GM18511 (cell line): ENCODE measurements around the gene STAMBP.
"Not testable (repeated sequence)": the region's sequence is repeated elsewhere in the genome, so short reads cannot be mapped to it uniquely, and the experiment has no call there.

ENCODE experiments used
- ATAC-seq: cut with Tn5 transposase; IDR thresholded peaks from one replicate; pipeline ENCODE4 v1.9.1; 2021; ENCODE audit warnings: mild to moderate bottlenecking, moderate library complexity; ENCODE audit not compliant: unreplicated experiment

The STAMBP gene

DNA sequence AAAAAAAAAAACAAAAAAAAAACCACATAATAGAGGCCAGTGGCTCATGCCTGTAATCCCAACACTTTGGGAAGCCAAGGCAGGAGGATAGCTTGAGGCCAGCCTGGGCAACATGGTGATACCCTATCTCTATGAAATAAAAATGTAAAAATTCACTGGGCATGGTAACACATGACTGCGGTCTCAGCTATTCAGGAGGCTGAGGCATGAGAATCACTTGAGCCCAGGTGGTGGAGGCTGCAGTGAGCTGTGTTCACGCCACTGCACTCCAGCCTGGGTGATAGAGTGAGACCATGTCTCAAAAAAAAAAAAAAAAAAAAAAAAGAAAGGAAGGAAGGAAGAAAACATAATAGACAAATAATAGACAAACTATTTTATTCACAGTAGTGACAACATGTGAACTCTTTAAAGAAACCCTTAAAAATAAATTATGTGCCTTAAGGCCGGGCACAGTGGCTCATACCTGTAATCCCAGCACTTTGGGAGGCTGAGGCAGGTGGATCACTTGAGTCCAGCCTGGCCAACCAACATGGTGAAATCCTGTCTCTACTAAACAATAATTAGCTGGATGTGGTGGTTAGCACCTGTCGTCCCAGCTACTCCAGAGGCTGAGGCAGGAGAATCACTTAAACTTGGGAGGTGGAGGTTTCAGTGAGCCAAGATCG, 75.3 kb downstream of the STAMBP start:
- not testable (repeated sequence) for ATAC-seq

DNA sequence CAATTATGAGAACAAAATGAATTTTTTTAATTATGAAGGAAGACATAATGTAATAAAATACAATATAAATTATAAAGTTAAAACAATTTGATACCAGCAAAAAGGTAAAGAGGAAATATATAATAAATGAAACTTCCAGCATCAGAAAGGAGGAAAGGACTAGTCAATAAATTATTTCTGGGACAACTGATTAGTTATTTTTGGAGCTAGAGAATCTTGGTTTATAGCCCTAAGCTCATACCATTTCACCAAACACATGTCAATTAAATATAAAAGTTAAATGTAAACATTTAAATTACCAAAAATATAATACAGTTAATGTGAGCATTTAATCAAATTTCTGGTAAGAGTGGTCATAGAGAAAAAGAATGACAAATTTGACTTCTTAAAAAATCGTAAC, 76.2 kb downstream of the STAMBP start:
- ATAC-seq: no peak

GRCh38 chr2:73906847-73907505, 78.2 kb downstream of the STAMBP start:
- ATAC-seq: no peak

DNA sequence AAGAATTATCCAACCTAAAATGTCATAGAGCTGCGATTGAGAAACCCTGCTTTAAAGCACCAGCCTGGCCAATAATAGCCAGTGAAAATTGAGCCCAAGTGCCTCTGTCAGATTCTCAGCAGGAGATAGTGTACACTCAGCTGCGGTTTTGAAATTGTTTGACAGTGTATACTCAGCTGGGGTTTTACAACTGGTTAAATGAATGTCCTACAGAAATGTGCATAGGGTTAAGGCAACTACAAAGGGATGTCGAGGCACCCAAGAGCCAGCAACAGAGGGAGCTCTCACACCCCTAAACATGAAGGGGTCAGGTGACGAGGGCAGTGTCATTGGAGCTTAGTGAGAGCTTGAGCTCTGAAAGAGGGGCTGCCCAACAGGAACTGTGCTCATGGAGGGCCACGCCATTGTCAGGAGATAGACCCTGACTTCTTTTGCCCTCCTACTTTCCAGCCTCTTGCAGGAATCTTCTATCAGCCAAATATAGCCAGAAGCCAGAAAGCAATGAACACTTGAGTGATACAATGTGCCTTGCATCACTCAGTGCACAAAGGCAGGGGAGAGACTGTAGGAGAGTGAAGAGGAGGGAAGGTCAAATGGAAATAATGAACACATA, 79.2 kb downstream of the STAMBP start:
- ATAC-seq: peak; percentile 57

- ATAC-seq: no peak
These were observed 80.2 kb downstream of the STAMBP start for GRCh38 chr2:73908689-73909652.

DNA sequence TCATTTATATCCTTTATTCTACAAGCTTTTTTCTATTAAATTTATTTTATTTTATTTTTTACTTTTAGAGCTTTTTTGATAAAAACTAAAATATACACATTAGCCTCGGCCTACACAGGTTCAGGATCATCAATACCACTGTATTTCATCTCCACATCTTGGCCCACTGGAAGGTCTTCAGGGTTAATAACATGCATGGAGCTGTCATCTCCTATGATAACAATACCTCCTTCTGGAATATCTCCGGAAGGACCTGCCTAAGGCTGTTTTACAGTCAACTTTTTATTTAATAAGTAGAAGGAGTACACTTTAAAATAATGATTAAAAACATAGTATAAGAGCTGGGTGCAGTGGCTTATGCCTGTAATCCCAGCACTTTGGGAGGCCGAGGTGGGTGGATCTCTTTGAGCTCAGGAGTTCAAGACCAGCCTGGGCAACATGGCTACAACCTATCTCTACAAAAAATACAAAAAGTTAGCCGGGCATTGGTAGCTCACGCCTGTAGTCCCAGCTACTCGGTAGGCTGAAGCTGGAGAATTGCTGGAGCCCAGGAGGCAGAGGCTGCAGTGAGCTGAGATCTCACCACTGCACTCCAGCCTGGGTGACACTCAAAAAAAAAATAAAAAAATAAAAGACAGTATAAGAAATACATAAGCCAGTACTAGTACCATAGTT, 82.2 kb downstream of the STAMBP start:
- ATAC-seq: no peak

- no peak for ATAC-seq
These were observed 82.9 kb downstream of the STAMBP start for GRCh38 chr2:73911548-73912208.

DNA sequence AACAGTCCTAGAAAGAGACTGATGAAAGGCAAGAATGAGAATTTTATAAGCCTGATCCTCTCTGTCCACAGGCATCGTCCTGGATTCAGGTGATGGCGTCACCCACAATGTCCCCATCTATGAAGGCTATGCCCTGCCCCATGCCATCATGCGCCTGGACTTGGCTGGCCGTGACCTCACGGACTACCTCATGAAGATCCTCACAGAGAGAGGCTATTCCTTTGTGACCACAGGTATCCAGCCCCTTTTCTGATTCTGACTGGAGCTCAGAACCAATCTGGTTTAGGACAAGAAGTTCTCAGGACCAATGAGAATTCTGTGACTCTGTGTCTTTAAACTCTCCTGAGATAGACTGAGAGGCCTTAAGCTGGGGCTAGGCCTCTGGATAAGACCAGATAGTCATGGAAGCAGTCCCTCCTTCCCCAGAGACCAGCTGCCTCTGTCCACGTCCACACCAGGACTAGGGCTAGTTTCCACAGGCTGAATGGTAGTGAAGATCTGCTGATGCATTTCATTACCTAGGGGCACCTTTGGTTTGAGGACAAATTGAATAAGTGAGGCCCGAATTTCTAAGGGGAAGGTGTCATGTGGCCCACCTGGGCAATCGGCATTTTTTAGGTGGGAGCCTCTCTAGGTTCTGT, 84.8 kb downstream of the STAMBP start:
- ATAC-seq: no peak

- no peak for ATAC-seq
These were observed 85.9 kb downstream of the STAMBP start for GRCh38 chr2:73914667-73915066.

GRCh38 chr2:73915437-73915993, 86.8 kb downstream of the STAMBP start:
- no peak for ATAC-seq

- no peak for ATAC-seq
These were observed 87.9 kb downstream of the STAMBP start for GRCh38 chr2:73916666-73917065.

DNA sequence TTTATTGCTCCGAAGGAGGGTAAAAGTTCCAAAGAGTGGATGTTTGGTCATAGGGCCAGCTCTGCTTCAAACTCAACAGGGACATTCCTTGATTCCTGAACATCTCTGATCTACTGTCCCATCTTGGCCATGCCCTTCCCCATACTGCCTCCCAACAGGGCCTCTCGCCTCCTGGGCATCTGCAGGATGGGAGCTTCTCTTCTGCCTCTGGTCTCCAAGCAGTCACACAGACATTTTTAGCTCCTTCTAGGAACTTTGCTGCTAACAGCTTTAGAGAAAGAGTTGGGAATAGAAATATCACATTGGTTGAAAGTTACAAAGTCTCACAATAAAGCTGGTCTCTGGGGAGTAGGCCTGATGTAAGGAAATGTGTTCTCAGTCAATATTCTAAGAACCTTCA, 88.5 kb downstream of the STAMBP start:
- ATAC-seq: no peak

- ATAC-seq: no peak
These were observed 89.0 kb downstream of the STAMBP start for GRCh38 chr2:73917696-73918207.

DNA sequence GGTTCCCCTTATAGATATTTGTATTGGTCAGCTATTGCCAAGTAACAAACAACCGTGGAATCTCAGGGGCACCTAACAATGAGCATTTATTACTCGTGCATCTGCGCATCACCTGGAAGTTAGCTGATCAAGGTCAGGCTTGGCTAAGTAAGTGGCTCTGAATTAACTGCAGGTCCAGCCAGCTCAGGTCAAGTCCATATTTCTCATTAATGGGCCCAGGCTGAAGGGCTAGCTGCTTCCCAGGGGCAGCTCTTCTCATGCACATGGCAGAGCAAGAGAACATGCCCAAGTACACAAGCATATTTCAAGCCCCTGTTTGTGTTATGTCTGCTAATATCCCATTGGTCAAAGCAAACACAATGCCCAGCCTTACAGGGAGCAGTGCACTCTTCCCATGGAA, 90.1 kb downstream of the STAMBP start:
- no peak for ATAC-seq

GRCh38 chr2:73919596-73920228, 91.0 kb downstream of the STAMBP start:
- ATAC-seq: no peak

DNA sequence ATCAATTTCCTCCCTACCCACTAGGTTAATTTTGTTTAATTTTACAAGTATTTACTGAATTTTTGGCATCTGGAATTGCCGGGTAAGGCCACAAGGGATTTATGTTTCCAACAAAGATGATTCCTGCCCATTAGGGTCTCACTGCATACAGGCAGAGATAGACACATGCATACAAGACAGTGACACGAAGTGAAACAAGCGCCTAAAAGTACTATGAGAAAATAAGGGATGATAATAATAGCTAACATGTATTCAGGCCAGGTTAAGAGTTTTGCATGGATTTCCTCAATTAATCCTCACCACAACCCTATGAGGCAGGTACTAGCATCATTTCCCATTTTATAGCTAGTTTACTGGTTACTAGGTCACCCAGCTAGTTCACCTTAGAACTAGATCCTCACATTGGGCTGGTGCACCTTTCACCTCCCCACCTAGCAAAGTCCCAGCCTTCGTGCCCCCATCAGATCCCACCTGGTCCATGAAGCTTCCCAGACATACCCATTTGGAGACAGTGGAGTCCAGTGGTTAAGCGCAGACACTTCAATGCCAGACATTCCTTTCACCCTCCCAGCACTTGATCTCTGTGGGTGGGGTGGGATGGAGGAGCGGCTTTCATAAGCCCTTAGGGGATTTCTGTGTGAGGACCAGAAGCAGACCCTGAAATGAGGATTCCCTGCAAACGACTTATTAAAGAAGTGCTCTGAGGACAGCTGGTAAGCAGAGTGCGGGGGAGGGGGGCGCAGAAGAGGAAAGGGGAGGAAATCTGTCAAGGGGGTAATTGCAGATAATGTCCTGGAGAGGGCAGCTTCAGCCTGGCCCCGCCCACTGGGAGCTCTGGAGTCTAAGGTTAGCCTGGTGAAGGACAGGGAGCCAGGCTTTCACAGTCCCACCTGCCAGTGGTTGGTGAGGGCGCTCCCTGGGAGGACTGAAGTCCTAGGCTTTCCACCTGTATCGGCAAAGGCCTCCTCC, 92.1 kb downstream of the STAMBP start:
- ATAC-seq: no peak

GRCh38 chr2:73921581-73921980, 92.8 kb downstream of the STAMBP start:
- ATAC-seq: no peak
